Activated effector memory CD4-positive, alpha-beta T cell treated with anti-CD3 and anti-CD28 coated beads, Interleukin-2, amount 50 U/mL, for 16 hours (primary cell): ENCODE measurements around the gene CD79B.

ENCODE experiments used
- DNase-seq: peaks from one replicate; pipeline ENCODE4 v3.0.0-alpha.2; 2020

CD79B gene

GRCh38 chr17:63950940-63951907, 19.1 kb upstream of the CD79B start:
- peak; percentile 74 for DNase-seq

GRCh38 chr17:63949576-63950250, 17.6 kb upstream of the CD79B start:
- no peak for DNase-seq

- DNase-seq, result no peak
Measured at GRCh38 chr17:63948521-63948920, 16.4 kb upstream of the CD79B start.

GRCh38 chr17:63947711-63948330, 15.7 kb upstream of the CD79B start:
- DNase-seq, result no peak

- DNase-seq, result peak; percentile 80
Measured at GRCh38 chr17:63946440-63947363, 14.6 kb upstream of the CD79B start.

- DNase-seq, result no peak
Measured at GRCh38 chr17:63945784-63946439, 13.8 kb upstream of the CD79B start.

- DNase-seq, result no peak
Measured at GRCh38 chr17:63944736-63945499, 12.8 kb upstream of the CD79B start.

GRCh38 chr17:63943745-63944144, 11.6 kb upstream of the CD79B start:
- DNase-seq, result no peak

GRCh38 chr17:63942309-63942985, 10.3 kb upstream of the CD79B start:
- DNase-seq, result no peak

GRCh38 chr17:63941751-63942150, 9.6 kb upstream of the CD79B start:
- no peak for DNase-seq

GRCh38 chr17:63941162-63941561, 9.0 kb upstream of the CD79B start:
- DNase-seq, result no peak

- DNase-seq, result no peak
Measured at GRCh38 chr17:63940584-63940983, 8.5 kb upstream of the CD79B start.

GRCh38 chr17:63939884-63940283, 7.8 kb upstream of the CD79B start:
- DNase-seq, result no peak

GRCh38 chr17:63939401-63939800, 7.3 kb upstream of the CD79B start:
- DNase-seq, result no peak

- DNase-seq, result no peak
Measured at GRCh38 chr17:63937920-63938319, 5.8 kb upstream of the CD79B start.

- no peak for DNase-seq
Measured at GRCh38 chr17:63937319-63937718, 5.2 kb upstream of the CD79B start.

GRCh38 chr17:63934183-63935112, 2.3 kb upstream of the CD79B start:
- no peak for DNase-seq

GRCh38 chr17:63933598-63933997, 1.5 kb upstream of the CD79B start:
- DNase-seq, result no peak

GRCh38 chr17:63932721-63933120, 590 bp upstream of the CD79B start:
- no peak for DNase-seq
